ENCODE measurements around the gene AGPAT1.

AGPAT1 gene

GRCh38 chr6:32204268-32204715, 28.4 kb upstream of the AGPAT1 start:
- TF ChIP-seq TAF1 (IDR thresholded peaks at IDR 0.05; ENCODE audit: borderline replicate concordance, insufficient read depth, low read length) (no peak), POLR2AphosphoS5 (IDR thresholded peaks at IDR 0.05; ENCODE audit: low read depth, low read length) (no peak), SIN3A (IDR thresholded peaks at IDR 0.05; ENCODE audit: borderline replicate concordance, insufficient read depth, low read length) (no peak), FOXP2 (optimal IDR thresholded peaks at IDR 0.05; ENCODE audit: borderline replicate concordance, extremely low read depth, extremely low read length, insufficient read depth) (no peak), REST (IDR thresholded peaks at IDR 0.05; ENCODE audit: insufficient read depth in 1 of 2, low read depth in 2 of 2, low read length in 2 of 2) (no peak)

- no peak for TF ChIP-seq FOXP2 (optimal IDR thresholded peaks at IDR 0.05; ENCODE audit: borderline replicate concordance, extremely low read depth, extremely low read length, insufficient read depth)
- TF ChIP-seq POLR2AphosphoS5 (IDR thresholded peaks at IDR 0.05; ENCODE audit: low read depth, low read length) = no peak
- no peak for TF ChIP-seq REST (IDR thresholded peaks at IDR 0.05; ENCODE audit: insufficient read depth in 1 of 2, low read depth in 2 of 2, low read length in 2 of 2)
- TF ChIP-seq TAF1 (IDR thresholded peaks at IDR 0.05; ENCODE audit: borderline replicate concordance, insufficient read depth, low read length) = no peak
- no peak for TF ChIP-seq SIN3A (IDR thresholded peaks at IDR 0.05; ENCODE audit: borderline replicate concordance, insufficient read depth, low read length)
Measured at GRCh38 chr6:32203426-32204267, 27.8 kb upstream of the AGPAT1 start.

- TF ChIP-seq SIN3A (IDR thresholded peaks at IDR 0.05; ENCODE audit: borderline replicate concordance, insufficient read depth, low read length) (no peak), POLR2AphosphoS5 (IDR thresholded peaks at IDR 0.05; ENCODE audit: low read depth, low read length) (no peak), REST (IDR thresholded peaks at IDR 0.05; ENCODE audit: insufficient read depth in 1 of 2, low read depth in 2 of 2, low read length in 2 of 2) (no peak), FOXP2 (optimal IDR thresholded peaks at IDR 0.05; ENCODE audit: borderline replicate concordance, extremely low read depth, extremely low read length, insufficient read depth) (no peak), TAF1 (IDR thresholded peaks at IDR 0.05; ENCODE audit: borderline replicate concordance, insufficient read depth, low read length) (no peak)
Measured at GRCh38 chr6:32202186-32202585, 26.3 kb upstream of the AGPAT1 start.

GRCh38 chr6:32200711-32201475, 25.0 kb upstream of the AGPAT1 start:
- no peak for TF ChIP-seq SIN3A (IDR thresholded peaks at IDR 0.05; ENCODE audit: borderline replicate concordance, insufficient read depth, low read length)
- no peak for TF ChIP-seq POLR2AphosphoS5 (IDR thresholded peaks at IDR 0.05; ENCODE audit: low read depth, low read length)
- TF ChIP-seq REST (IDR thresholded peaks at IDR 0.05; ENCODE audit: insufficient read depth in 1 of 2, low read depth in 2 of 2, low read length in 2 of 2) = no peak
- TF ChIP-seq TAF1 (IDR thresholded peaks at IDR 0.05; ENCODE audit: borderline replicate concordance, insufficient read depth, low read length) = no peak
- TF ChIP-seq FOXP2 (optimal IDR thresholded peaks at IDR 0.05; ENCODE audit: borderline replicate concordance, extremely low read depth, extremely low read length, insufficient read depth) = no peak
